ENCODE results near the gene ELMO1.

The ELMO1 gene

GRCh38 chr7:37425498-37425897 is 23.2 kb downstream of the ELMO1 start:
- ChIA-PET POLR2A (no interaction called here), CTCF (no interaction called here)
- no peak for TF ChIP-seq SUZ12 (IDR thresholded peaks at IDR 0.05)
- no peak for TF ChIP-seq FOXK2 (IDR thresholded peaks at IDR 0.05)
- no peak for TF ChIP-seq CTBP1 (IDR thresholded peaks at IDR 0.05; ENCODE audit: borderline replicate concordance)
- no peak for TF ChIP-seq BHLHE40 (IDR thresholded peaks at IDR 0.05; ENCODE audit: borderline replicate concordance)
- no peak for TF ChIP-seq TARDBP (IDR thresholded peaks at IDR 0.05)
- TF ChIP-seq FOXM1 (IDR thresholded peaks at IDR 0.05; ENCODE audit: borderline replicate concordance): no peak
- DNase-seq (ENCODE audit: extremely low spot score): no peak

- ChIA-PET POLR2A (no interaction called here), CTCF (no interaction called here)
- DNase-seq (ENCODE audit: extremely low spot score): no peak
- no peak for TF ChIP-seq NFRKB (IDR thresholded peaks at IDR 0.05)
- TF ChIP-seq ZNF384 (IDR thresholded peaks at IDR 0.05): no peak
- no peak for TF ChIP-seq BHLHE40 (IDR thresholded peaks at IDR 0.05; ENCODE audit: borderline replicate concordance)
- no peak for TF ChIP-seq SP1 (IDR thresholded peaks at IDR 0.05)
- TF ChIP-seq CTBP1 (IDR thresholded peaks at IDR 0.05; ENCODE audit: borderline replicate concordance): no peak
- no peak for TF ChIP-seq FOXK2 (IDR thresholded peaks at IDR 0.05)
- TF ChIP-seq TARDBP (IDR thresholded peaks at IDR 0.05): no peak
- no peak for TF ChIP-seq FOXA1 (IDR thresholded peaks at IDR 0.05)
- TF ChIP-seq HDGF (IDR thresholded peaks at IDR 0.05; ENCODE audit: borderline replicate concordance): no peak
- no peak for TF ChIP-seq PKNOX1 (IDR thresholded peaks at IDR 0.05)
- no peak for TF ChIP-seq ELF4 (IDR thresholded peaks at IDR 0.05)
- no peak for TF ChIP-seq L3MBTL2 (conservative IDR thresholded peaks at IDR 0.05)
These were observed 23.7 kb downstream of the ELMO1 start for GRCh38 chr7:37424995-37425394.

- TF ChIP-seq ARNT (IDR thresholded peaks at IDR 0.05) (no peak), FOXM1 (IDR thresholded peaks at IDR 0.05; ENCODE audit: borderline replicate concordance) (no peak), HDGF (IDR thresholded peaks at IDR 0.05; ENCODE audit: borderline replicate concordance) (no peak)
- POLR2A ChIA-PET: no interaction called here
- CTCF ChIA-PET: no interaction called here
- no peak for DNase-seq (ENCODE audit: extremely low spot score)
These were observed 24.1 kb downstream of the ELMO1 start for GRCh38 chr7:37424521-37424920.

GRCh38 chr7:37421861-37422500 is 26.7 kb downstream of the ELMO1 start:
- CTCF ChIA-PET: no interaction called here
- POLR2A ChIA-PET: no interaction called here
- TF ChIP-seq FOXK2 (IDR thresholded peaks at IDR 0.05) (no peak), ARNT (IDR thresholded peaks at IDR 0.05) (no peak), CTBP1 (IDR thresholded peaks at IDR 0.05; ENCODE audit: borderline replicate concordance) (no peak), PKNOX1 (IDR thresholded peaks at IDR 0.05) (no peak), HDGF (IDR thresholded peaks at IDR 0.05; ENCODE audit: borderline replicate concordance) (no peak), TARDBP (IDR thresholded peaks at IDR 0.05) (no peak), NFRKB (IDR thresholded peaks at IDR 0.05) (no peak), FOXA1 (IDR thresholded peaks at IDR 0.05) (no peak), BHLHE40 (IDR thresholded peaks at IDR 0.05; ENCODE audit: borderline replicate concordance) (no peak), ELF4 (IDR thresholded peaks at IDR 0.05) (no peak)
- no peak for DNase-seq (ENCODE audit: extremely low spot score)

- CTCF ChIA-PET: no interaction called here
- no peak for TF ChIP-seq FOXM1 (IDR thresholded peaks at IDR 0.05; ENCODE audit: borderline replicate concordance)
- TF ChIP-seq ARNT (IDR thresholded peaks at IDR 0.05): no peak
- no peak for TF ChIP-seq L3MBTL2 (conservative IDR thresholded peaks at IDR 0.05)
- no peak for TF ChIP-seq CTBP1 (IDR thresholded peaks at IDR 0.05; ENCODE audit: borderline replicate concordance)
- POLR2A ChIA-PET: no interaction called here
- no peak for DNase-seq (ENCODE audit: extremely low spot score)
These were observed 27.5 kb downstream of the ELMO1 start for GRCh38 chr7:37420946-37421695.

- no peak for DNase-seq (ENCODE audit: extremely low spot score)
- TF ChIP-seq L3MBTL2 (conservative IDR thresholded peaks at IDR 0.05): no peak
- TF ChIP-seq FOXM1 (IDR thresholded peaks at IDR 0.05; ENCODE audit: borderline replicate concordance): no peak
- TF ChIP-seq SP1 (IDR thresholded peaks at IDR 0.05): no peak
- TF ChIP-seq ELF4 (IDR thresholded peaks at IDR 0.05): no peak
- ChIA-PET CTCF (no interaction called here), POLR2A (no interaction called here)
These were observed 29.2 kb downstream of the ELMO1 start for GRCh38 chr7:37419496-37419895.

DNA sequence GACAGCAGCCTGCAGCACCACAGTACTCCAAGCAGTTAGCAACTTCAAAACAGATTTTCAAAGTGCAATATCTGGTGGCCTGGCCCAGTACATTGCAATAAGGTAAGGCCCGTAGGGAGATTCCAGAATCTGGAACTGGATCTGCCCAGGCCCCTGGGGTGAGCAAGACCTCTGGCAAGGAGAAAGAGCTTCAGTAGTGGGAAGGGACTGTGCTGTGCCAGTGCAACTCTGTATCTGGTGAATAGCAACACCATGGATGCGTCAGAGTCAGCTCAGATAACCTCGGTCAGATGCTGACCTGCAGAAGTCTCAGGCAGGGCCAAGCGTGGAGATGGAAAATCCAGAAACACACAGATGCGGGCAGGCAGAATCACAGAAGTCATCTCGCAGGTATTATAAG is 30.3 kb downstream of the ELMO1 start:
- DNase-seq (ENCODE audit: extremely low spot score): no peak
- CTCF ChIA-PET: no interaction called here
- no peak for TF ChIP-seq FOXK2 (IDR thresholded peaks at IDR 0.05)
- TF ChIP-seq L3MBTL2 (conservative IDR thresholded peaks at IDR 0.05): no peak
- TF ChIP-seq NFRKB (IDR thresholded peaks at IDR 0.05): no peak
- POLR2A ChIA-PET: no interaction called here

DNA sequence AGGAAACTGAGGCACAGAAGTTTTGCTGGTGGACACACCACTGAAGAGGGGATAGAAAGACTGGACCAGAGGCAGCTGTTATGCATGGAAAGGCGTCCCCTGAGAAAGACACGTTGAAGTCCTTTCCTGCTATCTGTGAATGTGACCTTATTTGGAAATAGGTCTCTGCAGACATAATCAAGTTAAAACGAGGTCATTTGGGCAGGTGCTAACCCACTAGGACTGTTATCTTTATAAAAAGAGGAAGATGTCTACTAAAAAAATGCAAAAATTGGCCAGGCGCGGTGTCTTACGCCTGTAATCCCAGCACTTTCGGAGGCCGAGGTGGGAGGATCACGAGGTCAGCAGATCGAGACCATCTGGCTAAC is 31.6 kb downstream of the ELMO1 start:
- no peak for TF ChIP-seq ZNF384 (IDR thresholded peaks at IDR 0.05)
- no peak for TF ChIP-seq ARNT (IDR thresholded peaks at IDR 0.05)
- TF ChIP-seq TARDBP (IDR thresholded peaks at IDR 0.05): no peak
- no peak for TF ChIP-seq L3MBTL2 (conservative IDR thresholded peaks at IDR 0.05)
- TF ChIP-seq BHLHE40 (IDR thresholded peaks at IDR 0.05; ENCODE audit: borderline replicate concordance): no peak
- TF ChIP-seq LEF1 (IDR thresholded peaks at IDR 0.05; ENCODE audit: borderline replicate concordance): no peak
- TF ChIP-seq FOXA1 (IDR thresholded peaks at IDR 0.05): no peak
- no peak for TF ChIP-seq FOXM1 (IDR thresholded peaks at IDR 0.05; ENCODE audit: borderline replicate concordance)
- TF ChIP-seq FOXK2 (IDR thresholded peaks at IDR 0.05): no peak
- TF ChIP-seq PKNOX1 (IDR thresholded peaks at IDR 0.05): no peak
- TF ChIP-seq CTBP1 (IDR thresholded peaks at IDR 0.05; ENCODE audit: borderline replicate concordance): no peak
- no peak for TF ChIP-seq NFRKB (IDR thresholded peaks at IDR 0.05)
- no peak for TF ChIP-seq HDGF (IDR thresholded peaks at IDR 0.05; ENCODE audit: borderline replicate concordance)
- TF ChIP-seq SUZ12 (IDR thresholded peaks at IDR 0.05): no peak
- TF ChIP-seq ELF4 (IDR thresholded peaks at IDR 0.05): no peak
- no peak for TF ChIP-seq SP1 (IDR thresholded peaks at IDR 0.05)
- no peak for DNase-seq (ENCODE audit: extremely low spot score)
- ChIA-PET POLR2A (no interaction called here), CTCF (no interaction called here)
